ENCODE data around the gene NDUFB2. TPM values are rescaled to one million over a fixed set of nuclear protein-coding genes. Genes with fewer than 3 reads are reported as not detected.
"Not testable (repeated sequence)": the region's sequence is repeated elsewhere in the genome, so short reads cannot be mapped to it uniquely, and the experiment has no call there.

NDUFB2 gene
- total RNA-seq, 2 experiments from 2014 or later, result 171 to 183 TPM

DNA sequence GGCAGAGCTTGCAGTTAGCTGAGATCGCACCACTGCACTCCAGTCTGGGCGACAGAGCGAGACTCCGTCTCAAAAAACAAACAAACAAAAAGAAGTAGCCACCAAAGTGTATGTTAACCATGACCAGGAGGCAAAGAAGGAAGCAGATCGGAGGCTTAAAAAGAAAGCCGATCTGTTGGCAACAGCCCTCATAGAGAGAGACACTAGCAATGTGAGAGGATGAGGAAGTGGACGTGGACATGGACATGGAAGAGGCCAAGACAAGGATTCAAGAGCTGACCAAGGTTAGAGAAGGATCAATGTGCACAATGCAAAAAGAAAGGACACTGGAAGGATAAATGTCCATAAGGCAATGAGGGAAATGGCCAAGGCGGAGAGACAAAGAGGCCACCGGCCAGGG is 38.6 kb upstream of the NDUFB2 start:
- CTCF ChIA-PET, result no interaction called here
- DNase-seq, result no peak
- intact Hi-C loops (cut with micrococcal nuclease), result no loop called here
- H3K9me3 Mint-ChIP-seq, result no peaks in the 10 kb centered on the region
- H3K27me3 Mint-ChIP-seq, result peaks cover 4% of the 10 kb centered on the region
- no peak overlapping the region for H3K27ac Mint-ChIP-seq
- no peaks in the 10 kb centered on the region for H3K36me3 Mint-ChIP-seq
- no peak overlapping the region for H3K4me3 Mint-ChIP-seq
- POLR2A ChIA-PET, result no interaction called here
- H3K4me1 Mint-ChIP-seq (ENCODE audit: low read depth), result peaks cover 17% of the 10 kb centered on the region

DNA sequence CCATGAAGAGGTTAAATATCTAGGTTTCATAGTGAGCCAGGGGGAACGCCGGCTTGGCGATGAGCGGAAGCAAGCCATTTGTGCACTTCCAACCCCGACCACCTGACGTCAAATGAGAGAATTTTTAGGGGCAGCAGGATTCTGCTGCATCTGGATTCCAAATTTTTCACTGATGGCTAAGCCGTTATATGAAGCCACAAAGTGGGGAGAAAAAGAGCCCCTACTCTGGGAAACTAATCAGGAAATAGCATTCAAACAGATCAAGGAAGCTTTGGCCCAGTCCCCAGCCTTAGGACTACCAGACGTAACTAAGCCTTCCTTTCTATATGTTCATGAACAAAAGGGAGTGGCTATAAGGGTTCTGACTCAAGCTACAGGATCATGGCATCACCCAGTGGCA is 36.7 kb upstream of the NDUFB2 start:
- DNase-seq, result no peak
- Mint-ChIP-seq H3K27me3 (peaks cover 2% of the 10 kb centered on the region), H3K9me3 (no peaks in the 10 kb centered on the region), H3K4me3 (no peak overlapping the region), H3K36me3 (no peaks in the 10 kb centered on the region), H3K27ac (no peak overlapping the region), H3K4me1 (ENCODE audit: low read depth) (peaks cover 15% of the 10 kb centered on the region)
- ChIA-PET POLR2A (no interaction called here), CTCF (interaction anchor here (1.2 kb wide), 1 partner anchor 140 kb away, joined by 3 read pairs; no protein-coding TSS in a partner anchor)
- intact Hi-C loops (cut with micrococcal nuclease), result no loop called here

DNA sequence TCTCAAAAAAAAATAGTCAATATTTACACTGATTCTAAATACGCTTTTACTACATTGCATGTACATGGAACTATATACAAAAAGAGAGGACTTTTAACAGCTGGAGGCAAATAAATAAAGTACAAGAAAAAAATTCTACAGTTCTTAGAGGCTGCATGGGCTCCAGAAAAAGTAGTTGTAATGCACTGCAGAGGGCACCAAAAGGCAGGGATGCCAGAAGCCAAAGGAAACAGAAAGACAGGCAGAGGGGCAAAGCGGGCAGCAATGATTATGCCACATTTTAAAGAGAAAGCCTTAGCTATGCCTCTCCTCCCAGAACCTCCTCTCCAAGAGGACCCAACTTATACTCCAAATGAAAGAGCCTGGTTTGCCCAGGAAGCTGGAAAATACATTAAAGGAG is 35.4 kb upstream of the NDUFB2 start:
- Mint-ChIP-seq H3K27ac (no peak overlapping the region), H3K36me3 (no peaks in the 10 kb centered on the region), H3K4me3 (no peak overlapping the region), H3K9me3 (no peaks in the 10 kb centered on the region), H3K27me3 (peaks cover 2% of the 10 kb centered on the region), H3K4me1 (ENCODE audit: low read depth) (peaks cover 10% of the 10 kb centered on the region)
- no peak for DNase-seq
- POLR2A ChIA-PET, result no interaction called here
- CTCF ChIA-PET, result interaction anchor here (0.7 to 1.0 kb wide), 2 partner anchors 8 to 143 kb away, joined by 3 read pairs; no protein-coding TSS in a partner anchor
- intact Hi-C loops (cut with micrococcal nuclease), result no loop called here

DNA sequence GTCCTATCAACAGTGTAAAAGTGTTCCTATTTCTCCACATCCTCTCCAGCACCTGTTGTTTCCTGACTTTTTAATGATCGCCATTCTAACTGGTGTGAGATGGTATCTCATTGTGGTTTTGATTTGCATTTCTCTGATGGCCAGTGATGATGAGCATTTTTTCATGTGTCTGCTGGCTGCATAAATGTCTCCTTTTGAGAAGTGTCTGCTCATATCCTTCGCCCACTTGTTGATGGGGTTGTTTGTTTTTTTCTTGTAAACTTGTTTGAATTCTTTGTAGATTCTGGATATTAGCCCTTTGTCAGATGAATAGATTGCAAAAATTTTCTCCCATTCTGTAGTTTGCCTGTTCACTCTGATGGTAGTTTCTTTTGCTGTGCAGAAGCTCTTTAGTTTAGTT is 33.6 kb upstream of the NDUFB2 start:
- CTCF ChIA-PET; H3K4me1 Mint-ChIP-seq (ENCODE audit: low read depth); POLR2A ChIA-PET; H3K9me3 Mint-ChIP-seq; intact Hi-C loops (cut with micrococcal nuclease); DNase-seq; H3K36me3 Mint-ChIP-seq; H3K27me3 Mint-ChIP-seq; H3K27ac Mint-ChIP-seq; H3K4me3 Mint-ChIP-seq: not testable (repeated sequence)

DNA sequence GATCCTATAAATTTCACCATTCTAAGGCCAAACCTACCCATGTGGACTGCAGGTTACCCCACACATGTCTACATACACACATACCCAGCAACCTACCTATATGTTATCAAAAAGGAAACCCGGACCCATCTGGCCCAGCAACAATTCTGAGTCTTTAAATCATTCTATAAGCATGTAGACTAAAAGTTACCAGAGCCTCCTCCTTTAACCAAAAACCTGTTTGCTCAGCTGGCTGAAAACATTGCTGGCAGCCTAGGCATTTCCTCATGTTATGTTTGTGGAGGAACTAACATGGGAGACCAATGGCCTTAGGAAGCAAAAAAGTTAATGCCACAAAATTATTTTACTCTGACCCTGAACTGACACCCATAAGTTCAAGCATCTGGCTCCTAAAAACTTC is 29.0 kb upstream of the NDUFB2 start:
- ChIA-PET CTCF (interaction anchor here (0.8 to 1.6 kb wide), 2 partner anchors 14 to 150 kb away, joined by 3 to 4 read pairs; no protein-coding TSS in a partner anchor), POLR2A (no interaction called here)
- peaks cover 6% of the 10 kb centered on the region for H3K4me1 Mint-ChIP-seq (ENCODE audit: low read depth)
- no peak overlapping the region for H3K4me3 Mint-ChIP-seq
- intact Hi-C loops (cut with micrococcal nuclease), result no loop called here
- H3K9me3 Mint-ChIP-seq, result no peaks in the 10 kb centered on the region
- DNase-seq, result no peak
- H3K27ac Mint-ChIP-seq, result no peak overlapping the region
- H3K36me3 Mint-ChIP-seq, result no peaks in the 10 kb centered on the region
- no peaks in the 10 kb centered on the region for H3K27me3 Mint-ChIP-seq

DNA sequence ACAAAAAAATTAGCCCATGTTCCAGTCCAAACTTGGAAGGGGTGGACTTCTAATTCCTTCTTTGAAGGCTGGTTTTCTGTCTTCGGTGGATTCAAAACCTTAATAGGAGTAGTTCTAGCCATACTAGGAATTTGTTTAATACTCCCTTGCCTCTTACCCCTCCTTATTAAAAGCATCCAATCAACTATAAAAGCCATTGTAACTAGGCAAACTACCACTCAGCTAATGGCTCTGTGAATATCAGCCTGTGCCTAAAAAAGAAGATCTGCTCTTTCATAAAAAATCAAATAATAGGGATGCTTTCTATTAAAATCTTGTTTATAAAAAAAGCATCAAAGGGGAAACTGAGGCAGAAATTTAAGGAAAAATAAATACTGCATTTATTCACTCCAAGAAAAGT is 27.9 kb upstream of the NDUFB2 start:
- intact Hi-C loops (cut with micrococcal nuclease), result no loop called here
- no peak overlapping the region for H3K27ac Mint-ChIP-seq
- H3K27me3 Mint-ChIP-seq, result no peaks in the 10 kb centered on the region
- POLR2A ChIA-PET, result interaction anchor here (0.6 kb wide), 1 partner anchor 304 kb away, joined by 3 read pairs; no protein-coding TSS in a partner anchor
- CTCF ChIA-PET, result interaction anchor here (1.4 to 1.6 kb wide), 2 partner anchors 15 to 151 kb away, joined by 3 to 4 read pairs; no protein-coding TSS in a partner anchor
- H3K4me1 Mint-ChIP-seq (ENCODE audit: low read depth), result peaks cover 9% of the 10 kb centered on the region
- H3K4me3 Mint-ChIP-seq, result no peak overlapping the region
- H3K36me3 Mint-ChIP-seq, result no peaks in the 10 kb centered on the region
- DNase-seq, result no peak
- H3K9me3 Mint-ChIP-seq, result no peaks in the 10 kb centered on the region

DNA sequence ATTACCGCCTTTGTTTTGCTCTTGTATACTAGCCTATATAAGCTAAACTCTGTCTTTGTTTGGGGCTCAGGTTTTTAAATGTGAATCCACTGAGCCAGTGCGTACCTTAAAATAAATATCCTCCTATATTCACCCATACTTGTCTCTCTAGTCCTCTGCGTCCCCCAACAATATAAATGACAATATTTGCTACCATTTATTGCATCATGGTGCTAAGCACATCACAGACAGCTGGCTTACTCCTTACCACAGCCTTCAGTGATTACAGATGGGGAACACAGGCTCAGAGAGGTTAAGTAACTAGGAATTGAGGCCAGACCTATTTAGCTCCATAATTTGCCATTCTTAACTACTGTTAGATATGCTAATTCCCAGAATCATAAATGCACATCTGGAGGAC is 27.2 kb upstream of the NDUFB2 start:
- no peak overlapping the region for H3K27ac Mint-ChIP-seq
- H3K4me1 Mint-ChIP-seq (ENCODE audit: low read depth), result peaks cover 16% of the 10 kb centered on the region
- DNase-seq, result no peak
- no peaks in the 10 kb centered on the region for H3K27me3 Mint-ChIP-seq
- H3K9me3 Mint-ChIP-seq, result no peaks in the 10 kb centered on the region
- ChIA-PET CTCF (interaction anchor here (1.4 to 1.6 kb wide), 2 partner anchors 16 to 152 kb away, joined by 3 to 4 read pairs; no protein-coding TSS in a partner anchor), POLR2A (no interaction called here)
- intact Hi-C loops (cut with micrococcal nuclease), result no loop called here
- H3K36me3 Mint-ChIP-seq, result no peaks in the 10 kb centered on the region
- H3K4me3 Mint-ChIP-seq, result no peak overlapping the region

DNA sequence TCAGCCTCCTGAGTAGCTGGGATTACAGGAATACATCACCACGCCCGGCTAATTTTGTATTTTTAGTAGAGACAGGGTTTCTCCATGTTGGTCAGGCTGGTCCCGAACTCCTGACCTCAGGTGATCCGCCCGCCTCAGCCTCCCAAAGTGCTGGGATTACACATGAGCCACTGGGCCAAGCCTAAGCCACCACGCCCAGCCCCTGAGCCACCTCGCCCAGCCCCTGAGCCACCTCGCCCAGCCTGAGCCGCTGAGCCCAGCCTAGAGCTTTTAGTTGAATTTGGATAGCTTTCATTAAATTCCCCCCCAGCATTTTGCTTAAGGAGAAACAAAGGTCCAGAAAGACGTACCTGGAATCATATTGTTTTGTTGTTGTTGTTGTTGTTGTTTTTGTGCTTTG is 26.6 kb upstream of the NDUFB2 start:
- H3K27ac Mint-ChIP-seq; intact Hi-C loops (cut with micrococcal nuclease); H3K9me3 Mint-ChIP-seq; POLR2A ChIA-PET; DNase-seq; H3K27me3 Mint-ChIP-seq; H3K4me3 Mint-ChIP-seq; H3K36me3 Mint-ChIP-seq: not testable (repeated sequence)
- CTCF ChIA-PET, result interaction anchor here (1.4 kb wide), 1 partner anchor 17 kb away, joined by 3 read pairs; no protein-coding TSS in a partner anchor
- H3K4me1 Mint-ChIP-seq (ENCODE audit: low read depth), result peaks cover 21% of the 10 kb centered on the region

DNA sequence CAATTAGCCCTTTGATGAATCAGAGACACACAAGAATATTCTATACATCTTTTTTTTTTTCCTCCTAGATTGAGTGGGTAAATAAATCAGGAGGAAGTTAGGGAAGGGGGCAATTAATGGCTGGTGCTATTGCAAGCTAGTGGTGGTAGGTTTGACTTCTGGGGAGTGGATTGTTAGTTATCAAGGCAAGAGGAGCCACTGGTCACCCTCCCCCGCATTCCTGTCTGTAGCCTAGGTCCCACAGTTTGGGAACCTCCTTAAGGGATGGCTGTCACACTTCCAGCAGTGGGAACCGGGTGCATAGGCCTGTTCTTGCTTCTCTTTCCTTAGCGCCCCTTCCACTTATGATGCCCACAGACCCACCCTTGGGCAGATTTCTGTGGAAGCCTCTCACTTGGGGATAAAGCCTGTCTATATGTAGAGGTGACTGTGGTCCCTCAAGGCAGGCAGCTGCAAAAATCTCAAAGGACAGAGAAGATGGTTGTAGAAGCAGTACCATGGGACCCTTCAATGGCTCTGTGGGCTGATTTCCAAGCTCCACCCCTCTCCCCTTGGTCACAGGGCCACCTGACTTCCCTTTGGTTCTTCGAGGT is 26.1 kb upstream of the NDUFB2 start:
- Mint-ChIP-seq H3K36me3 (peaks cover 6% of the 10 kb centered on the region), H3K4me1 (ENCODE audit: low read depth) (peaks cover 27% of the 10 kb centered on the region), H3K9me3 (no peaks in the 10 kb centered on the region), H3K27ac (no peak overlapping the region), H3K27me3 (no peaks in the 10 kb centered on the region), H3K4me3 (no peak overlapping the region)
- ChIA-PET CTCF (no interaction called here), POLR2A (no interaction called here)
- intact Hi-C loops (cut with micrococcal nuclease), result no loop called here
- DNase-seq, result no peak

DNA sequence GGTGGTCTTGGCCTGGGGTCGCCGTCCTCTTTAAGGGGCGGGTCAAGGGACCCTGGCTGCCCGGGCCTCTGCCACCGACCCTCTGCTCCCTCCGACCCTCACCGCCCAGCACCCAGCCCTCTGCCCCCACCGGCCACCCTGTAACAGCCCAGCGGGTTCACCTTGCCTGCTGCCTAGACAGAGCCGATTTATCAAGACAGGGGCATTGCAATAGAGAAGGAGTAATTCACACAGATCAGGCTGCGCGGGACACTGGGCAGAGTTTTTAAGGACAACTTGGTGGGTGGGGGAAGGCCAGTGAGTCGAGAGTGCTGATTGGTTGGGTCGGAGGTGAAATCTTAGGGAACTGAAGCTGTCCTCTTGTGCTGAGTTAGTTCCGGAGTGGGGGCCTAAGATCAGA is 24.5 kb upstream of the NDUFB2 start:
- H3K27ac Mint-ChIP-seq, result peak overlapping the region; percentile 71
- peaks cover 33% of the 10 kb centered on the region for H3K4me1 Mint-ChIP-seq (ENCODE audit: low read depth)
- POLR2A ChIA-PET, result no interaction called here
- CTCF ChIA-PET, result no interaction called here
- intact Hi-C loops (cut with micrococcal nuclease), result loop anchor here (1.0 kb wide), 1 partner anchor 16 kb away; no protein-coding TSS in a partner anchor
- peak overlapping the region; percentile 71 for H3K4me3 Mint-ChIP-seq
- H3K9me3 Mint-ChIP-seq, result no peaks in the 10 kb centered on the region
- H3K27me3 Mint-ChIP-seq, result no peaks in the 10 kb centered on the region
- no peak for DNase-seq
- peaks cover 9% of the 10 kb centered on the region for H3K36me3 Mint-ChIP-seq

DNA sequence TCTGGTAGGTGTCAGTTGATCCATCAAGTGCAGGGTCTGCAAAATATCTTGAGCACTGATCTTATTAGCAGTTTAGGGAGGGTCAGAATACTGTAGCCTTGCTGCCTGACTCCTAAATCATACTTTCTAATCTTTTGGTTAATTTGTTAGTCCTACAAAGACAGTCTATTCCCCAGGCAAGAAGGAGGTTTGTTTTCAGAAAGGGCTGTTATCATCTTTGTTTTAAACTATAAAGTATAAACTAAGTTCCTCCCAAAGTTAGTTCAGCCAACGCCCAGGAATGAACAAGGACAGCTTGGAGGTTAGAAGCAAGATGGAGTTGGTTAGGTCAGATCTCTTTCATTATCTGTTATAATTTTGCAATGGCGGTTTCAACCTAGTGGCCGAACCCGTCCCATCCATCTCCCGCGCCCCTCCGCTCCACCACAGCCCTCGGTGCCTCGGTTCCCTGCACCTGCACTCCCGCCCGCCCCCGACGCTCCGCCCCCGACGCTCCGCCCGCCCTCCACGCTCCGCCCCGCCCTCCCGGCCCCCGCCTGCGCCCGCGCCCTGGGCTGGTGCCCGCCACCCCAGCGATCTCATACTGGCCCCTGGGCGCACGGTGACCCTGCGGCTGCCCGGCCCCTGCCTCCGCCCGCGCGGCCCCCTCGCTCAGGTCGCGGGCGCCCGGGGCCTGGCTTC is 24.0 kb upstream of the NDUFB2 start, which contains the start of gene ADCK2:
TSS of gene ADCK2 (plus strand) at position 564 of the 681 bp plus-strand sequence. CDS start 386 bp downstream, outside the sequence.
- ChIA-PET CTCF (interaction anchor here (1.0 to 1.3 kb wide), 2 partner anchors 19 to 24 kb away, joined by 3 read pairs; partner anchors contain the start of gene NDUFB2), POLR2A (interaction anchor here (1.3 to 1.6 kb wide), 2 partner anchors 16 to 195 kb away, joined by 3 to 7 read pairs; no protein-coding TSS in a partner anchor)
- H3K4me1 Mint-ChIP-seq (ENCODE audit: low read depth), result peaks cover 33% of the 10 kb centered on the region
- H3K27me3 Mint-ChIP-seq, result no peaks in the 10 kb centered on the region
- intact Hi-C loops (cut with micrococcal nuclease), result loop anchor here (1.0 kb wide), 3 partner anchors 16 to 342 kb away; partner anchors contain the start of genes MRPS33 and NDUFB2
- H3K36me3 Mint-ChIP-seq, result peaks cover 11% of the 10 kb centered on the region
- peak within 1 kb of the TSS; percentile 71 for H3K27ac Mint-ChIP-seq
- H3K4me3 Mint-ChIP-seq, result peak within 1 kb of the TSS; percentile 82
- DNase-seq, result peak; percentile 77
- H3K9me3 Mint-ChIP-seq, result no peaks in the 10 kb centered on the region

DNA sequence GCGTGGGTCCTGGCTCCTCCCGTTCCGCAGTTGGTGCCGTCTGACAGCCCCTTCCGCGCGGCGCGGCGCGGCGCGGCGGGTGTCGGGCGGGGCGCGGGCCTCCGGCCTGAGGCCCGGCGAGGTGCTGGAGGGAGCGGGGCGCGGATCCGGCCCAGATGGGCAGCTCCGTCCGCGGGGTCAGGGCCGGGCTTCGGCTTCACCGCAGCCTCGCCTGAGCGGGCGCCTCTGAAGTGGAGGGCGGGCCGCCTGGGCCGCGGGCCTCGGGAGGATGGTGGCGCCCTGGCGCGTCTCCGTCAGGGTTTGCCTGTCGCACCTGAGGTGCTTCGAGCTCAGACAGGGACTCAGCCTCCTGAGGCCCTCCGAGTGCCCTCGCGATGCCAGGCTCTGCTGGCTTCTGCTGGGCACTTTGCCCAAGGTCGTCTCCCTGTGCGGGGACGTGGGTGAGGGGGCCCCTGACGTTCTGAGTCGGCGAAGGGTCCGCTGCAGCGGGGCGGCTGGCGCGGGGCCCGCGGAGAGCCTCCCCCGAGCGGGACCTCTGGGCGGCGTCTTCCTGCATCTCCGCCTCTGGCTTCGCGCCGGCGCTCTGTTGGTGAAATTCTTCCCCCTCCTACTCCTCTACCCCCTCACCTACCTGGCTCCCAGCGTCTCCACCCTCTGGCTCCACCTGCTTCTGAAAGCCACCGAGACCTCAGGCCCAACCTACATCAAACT is 23.3 kb upstream of the NDUFB2 start:
- CTCF ChIA-PET, result interaction anchor here (1.0 to 1.3 kb wide), 3 partner anchors 20 to 50 kb away, joined by 3 to 4 read pairs (median 3); partner anchors contain the start of gene NDUFB2
- DNase-seq, result peak; percentile 67
- POLR2A ChIA-PET, result interaction anchor here (1.3 to 1.6 kb wide), 2 partner anchors 17 to 195 kb away, joined by 3 to 7 read pairs; no protein-coding TSS in a partner anchor
- Mint-ChIP-seq H3K36me3 (peaks cover 18% of the 10 kb centered on the region), H3K27ac (peak overlapping the region; percentile 54), H3K4me3 (peak overlapping the region; percentile 82), H3K9me3 (no peaks in the 10 kb centered on the region), H3K4me1 (ENCODE audit: low read depth) (peaks cover 33% of the 10 kb centered on the region), H3K27me3 (no peaks in the 10 kb centered on the region)
- intact Hi-C loops (cut with micrococcal nuclease), result loop anchor here (1.0 kb wide), 2 partner anchors 23 to 341 kb away; partner anchors contain the start of genes MRPS33 and NDUFB2

Measured in activated CD4-positive, alpha-beta memory T cell treated with anti-CD3 and anti-CD28 coated beads for 36 hours (primary cell).